ENCODE results near the gene ADCK2.
"Not testable (repeated sequence)": the region's sequence is repeated elsewhere in the genome, so short reads cannot be mapped to it uniquely, and the experiment has no call there.

ADCK2 gene

GRCh38 chr7:140672382-140673062, at the start of gene ADCK2:
Gene ADCK2 (plus strand): TSS chr7:140672945. CDS start chr7:140673331, 386 bp downstream.
- no peak for DNase-seq (ENCODE audit: low read depth, low spot score)
- Histone ChIP-seq H3K4me3 (ENCODE audit: low read length) (peak within 1 kb of the TSS; percentile 65), H3K27ac (ENCODE audit: low read length) (no peak within 1 kb of the TSS), H3K27me3 (ENCODE audit: control insufficient read depth, insufficient read depth, low read length) (no peaks in the 10 kb centered on the region), H3K4me1 (ENCODE audit: control insufficient read depth, insufficient read depth, low read length) (peaks cover 3% of the 10 kb centered on the region; the same call in 1 of the 2 replicates), H3K9me3 (ENCODE audit: control insufficient read depth, insufficient read depth, low read length) (no peaks in the 10 kb centered on the region), H3K36me3 (ENCODE audit: control insufficient read depth, insufficient read depth, low read length) (no peaks in the 10 kb centered on the region)
- WGBS (ENCODE audit: insufficient coverage, insufficient read length): no CpG with 5 or more reads among the region's 41 CpGs

GRCh38 chr7:140623980-140624379, 48.8 kb upstream of the ADCK2 start:
- WGBS (ENCODE audit: insufficient coverage, insufficient read length): no CpG with 5 or more reads among the region's 6 CpGs
- Histone ChIP-seq H3K36me3 (ENCODE audit: control insufficient read depth, insufficient read depth, low read length) (no peaks in the 10 kb centered on the region), H3K27me3 (ENCODE audit: control insufficient read depth, insufficient read depth, low read length) (no peaks in the 10 kb centered on the region), H3K4me1 (ENCODE audit: control insufficient read depth, insufficient read depth, low read length) (peaks cover 8% of the 10 kb centered on the region; the same call in 1 of the 2 replicates), H3K9me3 (ENCODE audit: control insufficient read depth, insufficient read depth, low read length) (no peaks in the 10 kb centered on the region), H3K4me3 (ENCODE audit: low read length) (no peak overlapping the region), H3K27ac (ENCODE audit: low read length) (no peak overlapping the region)
- DNase-seq (ENCODE audit: low read depth, low spot score): no peak

- WGBS (ENCODE audit: insufficient coverage, insufficient read length): 100% methylated on average over 1 of the region's 11 CpGs
- no peaks in the 10 kb centered on the region for H3K9me3 ChIP-seq (ENCODE audit: control insufficient read depth, insufficient read depth, low read length)
- no peaks in the 10 kb centered on the region for H3K36me3 ChIP-seq (ENCODE audit: control insufficient read depth, insufficient read depth, low read length)
- no peak overlapping the region for H3K27ac ChIP-seq (ENCODE audit: low read length)
- H3K4me3 ChIP-seq (ENCODE audit: low read length): no peak overlapping the region
- H3K27me3 ChIP-seq (ENCODE audit: control insufficient read depth, insufficient read depth, low read length): no peaks in the 10 kb centered on the region
- H3K4me1 ChIP-seq (ENCODE audit: control insufficient read depth, insufficient read depth, low read length): peaks cover 8% of the 10 kb centered on the region; the same call in 1 of the 2 replicates
- DNase-seq (ENCODE audit: low read depth, low spot score): no peak
These were observed 48.2 kb upstream of the ADCK2 start for GRCh38 chr7:140624392-140625191.

GRCh38 chr7:140625192-140625558, 47.6 kb upstream of the ADCK2 start:
- not testable (repeated sequence) for H3K4me1 ChIP-seq (ENCODE audit: control insufficient read depth, insufficient read depth, low read length); H3K27me3 ChIP-seq (ENCODE audit: control insufficient read depth, insufficient read depth, low read length); H3K9me3 ChIP-seq (ENCODE audit: control insufficient read depth, insufficient read depth, low read length); H3K27ac ChIP-seq (ENCODE audit: low read length); DNase-seq (ENCODE audit: low read depth, low spot score); H3K36me3 ChIP-seq (ENCODE audit: control insufficient read depth, insufficient read depth, low read length); H3K4me3 ChIP-seq (ENCODE audit: low read length)
- no CpG with 5 or more reads among the region's 10 CpGs for WGBS (ENCODE audit: insufficient coverage, insufficient read length)

GRCh38 chr7:140625908-140626868, 46.6 kb upstream of the ADCK2 start:
- WGBS (ENCODE audit: insufficient coverage, insufficient read length): no CpG with 5 or more reads among the region's 17 CpGs
- DNase-seq (ENCODE audit: low read depth, low spot score): no peak
- Histone ChIP-seq H3K9me3 (ENCODE audit: control insufficient read depth, insufficient read depth, low read length) (no peaks in the 10 kb centered on the region), H3K4me1 (ENCODE audit: control insufficient read depth, insufficient read depth, low read length) (peaks cover 8% of the 10 kb centered on the region; the same call in 1 of the 2 replicates), H3K27me3 (ENCODE audit: control insufficient read depth, insufficient read depth, low read length) (no peaks in the 10 kb centered on the region), H3K36me3 (ENCODE audit: control insufficient read depth, insufficient read depth, low read length) (no peaks in the 10 kb centered on the region), H3K27ac (ENCODE audit: low read length) (no peak overlapping the region), H3K4me3 (ENCODE audit: low read length) (no peak overlapping the region)

- Histone ChIP-seq H3K4me1 (ENCODE audit: control insufficient read depth, insufficient read depth, low read length) (peaks cover 9% of the 10 kb centered on the region; the same call in 1 of the 2 replicates), H3K27me3 (ENCODE audit: control insufficient read depth, insufficient read depth, low read length) (no peaks in the 10 kb centered on the region), H3K27ac (ENCODE audit: low read length) (no peak overlapping the region), H3K9me3 (ENCODE audit: control insufficient read depth, insufficient read depth, low read length) (no peaks in the 10 kb centered on the region), H3K4me3 (ENCODE audit: low read length) (no peak overlapping the region), H3K36me3 (ENCODE audit: control insufficient read depth, insufficient read depth, low read length) (no peaks in the 10 kb centered on the region)
- DNase-seq (ENCODE audit: low read depth, low spot score): no peak
- WGBS (ENCODE audit: insufficient coverage, insufficient read length): no CpG with 5 or more reads among the region's 6 CpGs
These were observed 41.7 kb upstream of the ADCK2 start for GRCh38 chr7:140631021-140631420.

- Histone ChIP-seq H3K4me1 (ENCODE audit: control insufficient read depth, insufficient read depth, low read length) (peaks cover 8% of the 10 kb centered on the region; the same call in 1 of the 2 replicates), H3K4me3 (ENCODE audit: low read length) (no peak overlapping the region), H3K36me3 (ENCODE audit: control insufficient read depth, insufficient read depth, low read length) (no peaks in the 10 kb centered on the region), H3K27me3 (ENCODE audit: control insufficient read depth, insufficient read depth, low read length) (no peaks in the 10 kb centered on the region), H3K9me3 (ENCODE audit: control insufficient read depth, insufficient read depth, low read length) (no peaks in the 10 kb centered on the region), H3K27ac (ENCODE audit: low read length) (no peak overlapping the region)
- no peak for DNase-seq (ENCODE audit: low read depth, low spot score)
- no CpG with 5 or more reads among the region's 7 CpGs for WGBS (ENCODE audit: insufficient coverage, insufficient read length)
These were observed 41.1 kb upstream of the ADCK2 start for GRCh38 chr7:140631602-140632001.

GRCh38 chr7:140635345-140635744, 37.4 kb upstream of the ADCK2 start:
- H3K27me3 ChIP-seq (ENCODE audit: control insufficient read depth, insufficient read depth, low read length): no peaks in the 10 kb centered on the region

GRCh38 chr7:140635816-140636215, 36.9 kb upstream of the ADCK2 start:
- DNase-seq (ENCODE audit: low read depth, low spot score): no peak
- Histone ChIP-seq H3K4me1 (ENCODE audit: control insufficient read depth, insufficient read depth, low read length) (peaks cover 8% of the 10 kb centered on the region; the same call in 1 of the 2 replicates), H3K36me3 (ENCODE audit: control insufficient read depth, insufficient read depth, low read length) (no peaks in the 10 kb centered on the region), H3K27me3 (ENCODE audit: control insufficient read depth, insufficient read depth, low read length) (no peaks in the 10 kb centered on the region), H3K9me3 (ENCODE audit: control insufficient read depth, insufficient read depth, low read length) (no peaks in the 10 kb centered on the region), H3K4me3 (ENCODE audit: low read length) (no peak overlapping the region), H3K27ac (ENCODE audit: low read length) (no peak overlapping the region)
- no CpG with 5 or more reads among the region's 5 CpGs for WGBS (ENCODE audit: insufficient coverage, insufficient read length)

More at GRCh38 chr7:140635345-140635744, 37.4 kb upstream of the ADCK2 start:
- H3K4me1 ChIP-seq (ENCODE audit: control insufficient read depth, insufficient read depth, low read length): peaks cover 8% of the 10 kb centered on the region; the same call in 1 of the 2 replicates
- no peak for DNase-seq (ENCODE audit: low read depth, low spot score)
- no peak overlapping the region for H3K27ac ChIP-seq (ENCODE audit: low read length)
- WGBS (ENCODE audit: insufficient coverage, insufficient read length): no CpG with 5 or more reads among the region's 5 CpGs
- H3K36me3 ChIP-seq (ENCODE audit: control insufficient read depth, insufficient read depth, low read length): no peaks in the 10 kb centered on the region
- H3K9me3 ChIP-seq (ENCODE audit: control insufficient read depth, insufficient read depth, low read length): no peaks in the 10 kb centered on the region
- H3K4me3 ChIP-seq (ENCODE audit: low read length): no peak overlapping the region

GRCh38 chr7:140637400-140637799, 35.3 kb upstream of the ADCK2 start:
- Histone ChIP-seq H3K36me3 (ENCODE audit: control insufficient read depth, insufficient read depth, low read length) (no peaks in the 10 kb centered on the region), H3K4me3 (ENCODE audit: low read length) (no peak overlapping the region), H3K27ac (ENCODE audit: low read length) (no peak overlapping the region), H3K9me3 (ENCODE audit: control insufficient read depth, insufficient read depth, low read length) (no peaks in the 10 kb centered on the region), H3K27me3 (ENCODE audit: control insufficient read depth, insufficient read depth, low read length) (peaks cover 2% of the 10 kb centered on the region; the same call in 1 of the 2 replicates), H3K4me1 (ENCODE audit: control insufficient read depth, insufficient read depth, low read length) (peaks cover 8% of the 10 kb centered on the region; the same call in 1 of the 2 replicates)
- DNase-seq (ENCODE audit: low read depth, low spot score): no peak
- WGBS (ENCODE audit: insufficient coverage, insufficient read length): no CpG with 5 or more reads among the region's 3 CpGs
